ENCODE data around the gene RNF2.
"Not testable (repeated sequence)": the region's sequence is repeated elsewhere in the genome, so short reads cannot be mapped to it uniquely, and the experiment has no call there.

RNF2 gene

DNA sequence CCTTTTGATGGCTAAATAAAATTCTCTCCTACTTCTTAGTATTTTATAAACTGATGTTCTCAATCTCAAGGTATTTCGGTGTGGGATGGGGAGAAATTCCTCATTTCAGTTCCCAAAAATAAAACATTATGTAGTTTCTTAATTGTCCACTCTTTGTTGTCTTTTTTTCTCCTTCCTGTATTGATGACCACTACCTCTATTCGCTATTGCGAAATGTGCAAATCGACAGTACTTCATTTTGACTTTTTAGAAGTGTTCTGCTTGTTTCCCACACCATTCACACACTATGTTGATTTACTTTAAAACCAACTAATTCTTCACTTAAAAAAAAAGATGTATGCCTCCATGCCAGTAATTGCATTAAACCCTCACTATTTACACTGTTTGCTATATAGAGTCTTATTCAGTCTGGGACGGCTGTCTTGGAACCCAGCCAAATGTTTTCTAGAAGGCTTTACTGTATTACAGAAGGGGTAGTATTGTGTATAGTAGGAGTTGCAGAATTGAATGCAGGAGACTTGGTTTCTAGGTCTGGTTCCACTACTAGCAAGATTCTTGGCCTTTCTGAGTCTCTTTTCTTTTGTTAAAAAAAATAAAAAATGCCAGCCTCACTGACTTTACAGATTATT lies 5.6 kb downstream of the RNF2 start:
- DNase-seq, result no peak

DNA sequence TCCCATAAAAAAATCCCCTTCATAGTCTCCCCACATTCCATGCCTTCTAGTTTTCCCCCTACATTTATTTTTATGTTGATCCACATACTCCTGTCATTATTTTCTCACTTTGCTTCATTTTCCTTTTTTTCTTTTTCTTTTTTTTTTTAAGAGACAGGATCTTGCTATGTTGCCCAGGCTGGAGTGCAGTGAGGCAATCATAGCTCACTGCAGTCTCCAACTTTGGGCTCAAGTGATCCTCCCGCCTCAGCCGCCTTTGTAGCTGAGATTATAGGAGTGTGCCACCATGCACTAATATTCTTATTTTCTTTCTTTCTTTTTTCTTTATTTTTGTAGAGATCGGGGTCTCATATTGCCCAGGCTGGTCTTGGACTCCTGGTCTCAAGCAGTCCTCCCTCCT lies 7.8 kb downstream of the RNF2 start:
- no peak for DNase-seq

DNA sequence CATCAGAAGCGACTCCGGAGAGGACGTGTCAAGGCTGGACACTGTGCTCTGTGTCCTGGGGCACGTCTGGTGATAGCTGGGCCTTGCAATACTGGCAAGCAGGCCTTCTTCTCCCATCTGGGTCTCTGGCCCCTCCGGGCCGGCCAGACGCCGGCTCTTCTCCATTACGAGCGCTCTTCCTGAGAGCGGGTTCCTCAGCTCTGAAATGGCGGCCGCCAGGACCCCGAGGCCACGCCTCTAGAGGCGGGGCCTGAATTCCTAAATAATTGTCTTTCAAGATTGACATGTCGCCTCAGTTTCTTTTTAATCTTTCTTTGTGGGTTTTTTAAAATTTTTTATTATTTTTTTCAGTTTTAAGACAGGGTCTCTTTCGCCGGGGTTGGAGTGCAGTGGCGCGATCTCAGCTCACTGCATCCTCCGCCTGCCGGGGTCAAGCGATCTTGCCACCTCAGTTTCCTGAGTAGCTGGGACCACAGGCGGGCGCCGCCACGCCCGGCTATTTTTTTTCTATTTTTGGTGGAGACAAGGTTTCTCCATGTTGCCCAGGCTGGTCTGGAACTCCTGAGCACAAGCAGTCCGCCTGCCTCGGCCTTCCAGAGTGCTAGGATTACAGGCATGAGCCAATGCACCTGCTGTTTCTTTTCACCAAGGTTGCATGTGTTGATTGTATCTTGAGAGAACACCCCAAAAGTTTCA lies 9.2 kb downstream of the RNF2 start:
- no peak for DNase-seq

DNA sequence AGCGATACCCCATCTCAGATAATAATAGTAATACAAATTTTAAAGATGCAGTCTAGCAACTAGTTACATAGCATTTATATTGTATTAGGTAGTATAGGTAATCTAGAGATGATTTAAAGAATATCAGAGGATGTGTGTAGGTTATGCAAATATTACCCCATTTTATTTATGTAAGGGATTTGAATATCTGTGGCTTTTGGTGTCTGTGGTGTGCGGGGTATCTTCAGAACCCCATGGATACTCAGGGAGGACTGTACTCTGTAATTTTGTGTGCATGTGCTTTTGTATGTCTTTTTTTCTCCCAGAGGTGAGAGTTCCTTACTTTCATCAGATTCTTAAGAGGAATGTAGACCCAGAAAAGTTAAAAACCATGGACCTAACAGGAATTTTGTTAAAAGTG lies 12.8 kb downstream of the RNF2 start:
- no peak for DNase-seq

DNA sequence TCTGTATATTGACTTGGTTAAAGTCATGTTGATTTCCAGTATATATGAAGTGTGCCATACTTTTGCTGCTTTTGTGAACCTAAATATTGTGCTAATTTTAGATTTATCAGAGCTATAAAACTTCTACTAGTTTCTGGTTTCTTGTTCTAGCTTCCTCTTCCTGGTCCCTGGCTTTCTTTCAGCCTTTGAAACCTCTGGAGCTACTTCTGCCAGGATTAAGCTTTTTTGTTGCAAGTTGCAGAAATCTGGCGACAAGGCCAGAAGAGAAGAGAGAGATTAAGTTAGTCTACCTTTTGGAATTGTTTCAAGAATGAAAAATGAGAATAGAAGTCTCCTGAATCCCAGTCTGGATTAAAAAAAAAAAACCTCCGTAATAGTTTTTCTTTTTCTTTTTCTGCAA lies 13.5 kb downstream of the RNF2 start:
- no peak for DNase-seq

DNA sequence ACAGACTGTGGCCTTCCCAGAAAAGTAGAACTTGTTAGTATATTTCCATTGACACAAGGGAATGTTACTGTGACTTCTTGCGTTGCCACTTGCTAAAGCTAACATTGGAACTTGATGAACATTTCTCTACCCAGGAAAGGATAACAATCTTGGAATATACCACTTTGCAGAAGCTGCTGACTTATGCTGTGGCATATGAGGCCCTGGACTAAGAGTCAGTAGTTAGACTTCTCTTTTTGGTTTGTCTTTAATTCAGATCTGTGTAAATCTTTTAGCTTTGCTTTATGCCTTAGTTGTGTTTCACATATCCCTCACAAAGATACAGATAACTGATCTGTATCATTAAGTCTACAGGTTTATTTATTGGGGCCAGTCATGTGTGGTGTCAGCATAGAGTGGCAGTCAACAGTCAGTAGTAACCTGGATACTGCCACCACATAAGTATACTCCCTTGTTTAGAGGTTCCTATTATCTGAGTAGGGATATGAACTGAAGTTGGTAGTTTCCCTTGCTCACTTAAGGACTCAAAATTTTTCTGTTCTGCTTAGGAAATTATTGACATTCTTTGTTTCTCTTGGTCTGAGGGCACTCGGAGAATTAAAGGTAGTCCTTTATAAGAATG lies 14.7 kb downstream of the RNF2 start:
- no peak for DNase-seq

DNA sequence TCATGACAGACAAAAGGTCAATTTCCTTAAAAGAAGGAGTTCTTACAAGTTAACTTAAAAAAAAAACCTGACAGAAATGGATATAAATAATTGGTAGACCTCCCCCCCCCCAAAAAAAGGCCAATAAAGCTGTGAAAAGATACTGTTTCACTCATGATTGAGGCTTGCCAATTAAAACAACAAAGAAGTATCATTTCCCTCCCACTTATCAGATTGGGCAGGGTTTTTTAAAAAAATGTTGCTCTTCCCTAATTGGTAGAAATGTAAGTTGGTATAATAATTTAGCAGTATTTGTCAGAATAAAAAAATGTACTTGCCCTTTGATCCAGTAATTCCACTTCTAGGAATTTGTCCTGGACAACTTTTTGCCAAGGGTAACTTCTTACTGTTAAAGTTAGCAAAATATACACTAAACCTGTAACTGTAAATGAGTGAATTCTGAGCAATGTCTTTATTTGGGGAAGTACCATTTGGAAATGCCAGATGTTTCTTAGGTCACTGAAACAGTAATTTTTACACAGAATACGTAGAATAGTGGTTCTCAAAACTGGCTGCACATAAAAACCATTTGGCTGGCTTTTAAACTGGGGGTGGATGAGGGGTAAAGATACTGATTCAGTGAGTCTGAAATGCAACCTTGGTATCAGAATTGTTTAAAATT lies 17.5 kb downstream of the RNF2 start:
- DNase-seq, result no peak

DNA sequence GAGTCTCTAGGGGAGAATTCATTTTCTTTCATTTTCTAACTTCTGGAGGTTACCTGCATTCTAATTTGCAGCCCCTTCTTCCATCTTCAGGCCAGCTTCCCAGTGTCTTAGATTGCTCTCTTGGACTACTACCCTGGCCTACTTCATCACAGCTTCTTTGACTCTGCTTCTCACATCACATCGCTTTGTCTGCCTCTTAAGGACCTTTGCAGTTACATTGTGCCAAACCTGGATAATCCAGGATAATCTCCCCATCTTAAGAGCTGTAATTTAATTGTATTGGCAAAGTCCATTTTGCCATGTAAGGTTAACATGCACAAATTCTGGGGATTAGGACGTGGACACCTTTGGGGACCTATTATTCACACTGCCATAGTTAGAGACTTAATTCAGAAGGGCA lies 18.4 kb downstream of the RNF2 start:
- no peak for DNase-seq

DNA sequence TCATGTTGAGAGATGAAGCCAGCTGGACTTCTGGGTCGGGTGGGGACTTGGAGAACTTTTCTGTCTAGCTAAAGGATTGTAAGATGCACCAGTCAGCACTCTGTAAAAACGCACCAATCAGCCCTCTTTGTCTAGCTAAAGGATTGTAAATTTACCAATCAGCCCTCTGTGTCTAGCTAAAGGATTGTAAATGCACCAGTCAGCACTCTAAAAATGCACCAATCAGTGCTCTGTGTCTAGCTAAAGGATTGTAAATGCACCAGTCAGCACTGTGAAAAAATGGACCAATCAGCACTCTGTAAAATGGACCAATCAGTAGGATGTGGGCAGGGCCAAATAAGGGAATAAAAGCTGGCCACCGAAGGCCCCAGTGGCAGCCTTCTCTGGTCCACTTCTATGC lies 19.6 kb downstream of the RNF2 start:
- not testable (repeated sequence) for DNase-seq

DNA sequence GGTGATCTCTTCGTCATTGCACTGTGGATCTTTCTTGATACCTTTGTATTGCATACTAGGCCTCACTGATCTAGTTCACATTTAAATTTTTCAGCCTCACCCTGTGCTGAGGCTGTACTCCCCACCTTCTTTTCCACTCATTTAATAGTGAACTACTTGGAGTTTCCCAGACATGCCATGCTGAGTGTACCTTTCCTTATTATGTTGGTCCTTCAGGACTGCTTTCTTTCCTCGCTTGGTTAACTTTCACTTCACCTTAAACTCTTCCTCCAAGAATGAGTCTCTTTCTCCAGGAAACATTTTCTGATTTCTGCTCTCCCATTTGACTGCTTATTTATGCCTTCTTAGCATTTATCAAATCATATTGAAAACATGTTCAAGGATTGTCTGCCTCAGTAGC lies 20.8 kb downstream of the RNF2 start:
- no peak for DNase-seq

DNA sequence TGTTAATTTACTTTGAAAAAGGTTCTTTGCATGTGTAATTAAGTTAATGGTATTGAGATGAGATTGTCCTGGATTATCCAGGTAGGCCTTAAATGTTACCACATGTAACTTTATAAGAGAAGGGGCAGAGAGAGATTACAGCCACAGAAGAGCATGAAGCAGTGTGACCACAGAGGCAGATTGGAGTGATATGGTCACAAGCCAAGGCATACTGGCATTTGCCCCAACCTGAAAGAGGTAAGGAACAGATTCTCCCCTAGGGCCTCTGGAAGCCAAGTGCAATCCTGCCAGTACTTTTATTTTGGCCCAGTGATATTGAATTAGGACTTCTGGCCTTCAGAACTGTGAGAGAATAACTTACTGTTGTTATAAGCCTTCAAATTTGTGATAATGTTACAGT lies 23.0 kb downstream of the RNF2 start:
- no peak for DNase-seq

DNA sequence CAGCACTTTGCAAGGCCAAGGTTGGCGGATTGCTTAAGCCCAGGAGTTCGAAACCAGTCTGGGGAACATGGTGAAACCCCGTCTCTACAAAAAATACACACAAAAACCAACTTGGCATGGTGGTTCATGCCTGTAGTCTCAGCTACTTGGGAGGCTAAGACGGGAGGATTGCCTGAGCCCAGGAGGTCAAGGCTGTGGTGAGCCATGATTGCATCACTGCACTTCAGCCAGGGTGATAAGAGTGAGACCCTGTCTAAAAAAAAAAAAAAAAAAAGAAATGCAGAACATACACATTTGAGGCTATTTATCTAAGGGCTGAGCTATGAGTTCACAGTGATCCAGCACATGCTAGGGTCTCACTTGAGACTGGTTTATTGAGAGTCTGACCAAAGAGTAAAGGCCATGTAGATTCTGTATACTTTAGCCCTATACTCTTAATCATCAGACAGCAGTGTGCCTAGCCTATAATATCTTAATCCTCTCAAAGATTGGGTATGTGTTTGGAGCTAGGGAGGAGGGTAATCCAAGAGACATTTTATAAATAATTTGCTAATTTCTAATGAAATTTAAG lies 23.9 kb downstream of the RNF2 start:
- no peak for DNase-seq

DNA sequence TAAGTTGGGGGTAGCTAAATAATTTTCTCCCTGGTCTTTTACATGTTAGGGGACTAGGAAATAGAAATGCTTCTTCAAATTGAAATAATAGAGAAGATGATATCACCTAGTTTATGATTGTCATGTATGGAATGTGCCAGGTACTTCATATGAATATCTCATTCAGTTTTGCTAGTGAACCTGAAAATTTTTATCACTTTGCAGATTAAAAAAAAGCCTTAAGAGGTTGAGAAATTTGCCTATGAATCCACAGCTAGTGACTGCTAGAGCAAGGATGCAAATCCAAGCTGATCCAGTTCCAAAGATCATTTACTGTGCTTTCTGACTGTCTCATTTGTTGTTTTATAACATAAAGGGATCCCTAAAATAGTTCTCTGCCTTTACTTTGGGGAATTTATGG lies 24.7 kb downstream of the RNF2 start:
- DNase-seq, result no peak

DNA sequence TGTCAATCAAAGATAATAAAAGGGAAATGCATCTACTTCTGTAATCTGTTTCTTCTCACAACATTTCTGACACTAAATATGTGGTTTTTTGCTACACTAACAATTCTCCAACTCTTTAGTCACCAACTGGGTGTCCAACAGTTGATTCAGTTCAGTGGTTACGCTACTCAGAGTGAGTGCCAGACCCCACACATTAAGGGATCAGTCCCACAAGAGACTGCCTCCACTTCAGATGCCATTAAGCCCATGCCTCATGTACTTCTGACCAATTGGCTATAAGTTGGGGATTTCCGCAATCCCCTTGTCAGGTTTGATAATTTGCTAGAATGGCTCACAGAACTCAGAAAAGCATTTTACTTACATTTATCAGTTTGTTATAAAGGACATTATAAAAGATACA lies 28.4 kb downstream of the RNF2 start:
- no peak for DNase-seq

DNA sequence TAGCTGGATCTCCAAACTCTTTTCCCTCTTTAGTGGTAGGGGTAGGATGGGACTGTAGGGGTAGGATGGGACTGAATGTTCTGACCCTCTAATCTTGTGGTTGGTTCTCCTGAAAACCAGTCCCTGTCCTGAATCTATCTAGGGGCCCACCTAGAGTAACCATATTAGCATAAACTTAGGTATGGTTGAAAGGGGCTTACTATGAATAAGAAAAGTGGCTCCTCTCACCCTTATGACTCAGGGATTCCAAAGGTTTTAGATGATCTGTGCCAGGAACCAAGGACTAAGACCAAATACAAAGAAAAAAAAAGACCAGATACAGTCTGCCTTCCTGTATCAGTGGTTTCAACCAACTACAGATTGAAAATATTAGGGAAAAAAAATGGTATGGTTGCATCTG lies 28.9 kb downstream of the RNF2 start:
- no peak for DNase-seq

DNA sequence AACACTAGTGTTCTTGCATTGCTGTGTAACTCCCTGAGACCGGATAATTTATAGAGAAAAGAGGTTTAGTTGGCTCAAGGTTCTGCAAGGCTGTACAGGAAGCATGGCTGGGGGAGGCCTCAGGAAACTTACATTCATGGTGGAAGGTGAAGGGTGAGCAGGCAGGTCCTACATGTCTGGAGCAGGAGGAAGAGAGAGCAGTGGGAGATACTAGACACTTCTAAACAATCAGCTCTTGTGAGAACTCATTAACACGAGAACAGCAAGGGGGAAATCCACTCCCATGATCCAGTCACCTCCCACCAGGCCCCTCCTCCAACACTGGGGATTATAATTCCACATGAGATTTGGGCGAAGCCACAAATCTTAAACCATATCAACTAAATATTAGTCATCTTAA lies 30.1 kb downstream of the RNF2 start:
- no peak for DNase-seq

DNA sequence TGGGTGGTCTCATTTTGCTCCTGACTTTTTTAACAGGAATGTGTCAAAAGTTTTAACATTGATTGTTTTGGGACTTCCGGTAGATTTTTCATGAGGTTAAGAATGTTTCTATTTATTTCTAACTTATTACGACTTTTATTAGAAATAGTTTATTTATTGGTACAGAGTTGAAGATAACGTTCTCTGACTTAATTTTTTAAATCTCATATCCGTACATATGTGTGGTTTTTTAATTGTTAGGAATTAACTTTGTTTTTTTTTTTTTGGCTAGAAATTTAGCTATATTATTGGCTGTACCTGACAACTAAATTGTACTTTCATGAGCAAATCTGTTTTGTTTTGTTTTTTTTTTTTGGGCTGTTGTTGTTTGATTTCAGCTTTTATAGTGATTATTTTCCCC lies 32.0 kb downstream of the RNF2 start:
- DNase-seq, result no peak

DNA sequence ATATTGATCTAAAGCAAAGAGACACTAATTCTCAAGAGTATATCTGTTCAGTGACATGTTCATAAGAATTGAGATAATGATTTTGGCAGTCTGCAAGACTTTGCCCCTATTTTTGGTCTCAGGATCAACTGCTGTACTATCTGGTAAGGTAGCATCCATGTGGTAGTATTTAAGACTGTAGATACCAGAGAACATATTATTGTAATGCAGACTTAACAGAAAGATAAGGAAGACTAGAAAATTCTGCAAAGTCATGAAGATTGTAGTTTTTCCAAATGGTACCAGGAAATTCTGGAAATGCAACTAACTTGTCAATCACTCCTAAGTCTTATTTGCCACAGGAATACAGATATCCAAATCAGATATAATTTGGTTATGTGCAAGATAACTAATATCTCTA lies 35.1 kb downstream of the RNF2 start:
- DNase-seq, result no peak

DNA sequence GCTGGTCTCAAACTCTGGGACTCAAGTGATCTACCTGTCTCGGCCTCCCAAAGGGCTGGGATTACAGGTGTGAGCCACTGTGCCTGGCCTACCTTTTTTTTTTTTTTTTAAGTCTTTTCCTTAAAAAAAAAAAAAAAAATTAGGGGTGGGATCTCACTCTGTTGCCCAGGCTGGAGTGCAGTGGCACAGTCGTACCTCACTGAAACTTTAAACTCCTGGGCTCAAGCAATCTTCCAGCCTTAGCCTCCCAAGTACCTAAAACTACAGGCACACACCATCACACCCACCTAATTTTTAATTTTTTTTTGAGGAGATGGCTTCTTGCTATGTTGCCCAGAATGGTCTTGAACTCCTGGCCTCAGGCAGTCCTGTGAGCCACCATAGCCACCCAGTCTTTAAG lies 38.5 kb downstream of the RNF2 start:
- DNase-seq, result no peak

DNA sequence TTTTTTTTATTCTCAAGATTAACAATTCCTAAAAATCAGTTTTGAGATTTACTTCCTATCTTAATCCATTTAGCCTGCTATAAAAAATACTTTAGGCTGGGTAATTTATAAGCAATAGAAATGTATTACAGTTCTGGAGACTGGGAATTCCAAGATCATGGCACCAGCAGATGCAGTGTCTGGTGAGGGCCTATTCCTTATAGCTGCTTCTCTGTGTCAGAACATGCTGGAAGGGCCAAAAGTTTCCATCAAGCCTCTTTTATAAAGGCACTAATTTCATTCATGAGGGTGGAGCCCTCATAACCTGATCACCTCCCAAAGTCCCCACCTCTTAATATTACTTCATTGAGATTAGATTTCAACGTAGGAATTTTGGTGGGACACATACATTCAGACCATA lies 41.7 kb downstream of the RNF2 start:
- DNase-seq, result no peak

DNA sequence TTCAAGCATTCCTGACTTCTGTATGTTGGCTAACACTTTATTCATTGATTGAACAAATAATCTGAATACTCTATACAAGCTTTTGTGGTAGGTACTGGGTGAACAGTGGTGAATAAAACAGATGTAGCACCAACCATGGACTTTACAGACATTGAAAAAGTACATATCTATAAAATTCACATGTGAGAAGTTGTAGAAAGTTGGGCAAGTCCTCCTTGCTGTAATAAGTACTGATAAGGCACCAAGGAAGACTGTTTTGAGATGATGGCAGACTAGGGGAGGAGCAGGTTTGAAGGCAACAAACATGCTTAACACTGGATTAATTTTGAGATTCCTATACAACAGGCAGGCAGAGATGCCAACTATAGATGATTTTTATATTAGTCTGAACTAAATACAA lies 42.4 kb downstream of the RNF2 start:
- DNase-seq, result no peak

DNA sequence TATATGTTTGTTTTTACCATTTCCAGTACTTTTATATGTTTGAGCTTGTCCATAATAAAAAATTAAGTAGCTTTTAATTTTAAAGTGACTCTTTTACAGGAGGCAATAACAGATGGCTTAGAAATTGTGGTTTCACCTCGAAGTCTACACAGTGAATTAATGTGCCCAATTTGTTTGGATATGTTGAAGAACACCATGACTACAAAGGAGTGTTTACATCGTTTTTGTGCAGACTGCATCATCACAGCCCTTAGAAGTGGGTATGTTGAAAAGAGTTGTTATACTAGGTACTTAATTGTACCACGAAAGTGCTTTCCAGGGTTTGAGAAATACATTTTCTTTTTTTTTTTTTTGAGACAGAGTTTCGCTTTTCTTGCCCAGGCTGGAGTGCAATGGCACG lies 46.1 kb downstream of the RNF2 start:
- no peak for DNase-seq

DNA sequence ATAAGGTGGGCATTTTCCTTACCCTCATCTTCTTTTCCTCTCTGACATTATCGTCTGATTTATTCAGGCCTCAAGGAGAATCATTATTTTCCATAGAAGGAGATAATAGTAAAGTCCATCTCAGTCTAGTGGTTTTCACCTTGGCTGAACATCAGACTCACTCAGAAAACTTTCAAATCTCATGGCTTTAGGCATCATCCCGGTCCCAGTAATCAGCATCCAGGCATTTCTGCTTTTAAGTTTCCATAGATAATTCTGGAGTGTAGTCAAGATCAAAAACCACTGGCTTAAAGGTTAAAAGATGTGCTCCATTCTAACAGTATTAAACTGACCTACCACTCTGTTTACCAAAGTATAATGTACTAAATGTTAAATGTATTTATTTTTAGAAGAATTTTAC lies 49.4 kb downstream of the RNF2 start:
- no peak for DNase-seq

DNA sequence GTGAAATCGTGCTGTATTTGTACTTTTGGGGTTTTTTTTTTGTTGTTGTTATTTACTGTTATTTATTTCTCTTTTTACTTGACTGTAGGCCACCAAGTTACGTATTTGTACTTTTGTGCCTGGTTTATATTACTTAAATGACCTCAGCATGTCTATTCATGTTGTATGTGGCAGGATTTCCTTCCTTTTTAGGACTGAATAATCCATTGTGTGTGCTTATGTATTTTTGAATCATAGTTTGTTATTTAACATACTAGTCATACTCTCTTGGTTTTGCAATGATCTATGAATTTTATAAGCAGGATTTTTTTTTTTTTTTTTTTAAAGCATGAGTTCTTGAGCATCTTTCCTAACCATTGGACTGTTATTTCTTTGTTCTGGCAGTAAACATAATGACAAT lies 51.2 kb downstream of the RNF2 start:
- no peak for DNase-seq

Measured in CD4-positive, alpha-beta T cell treated with Interleukin-10 for 1 hour (primary cell).